GM23248 (cell line): ENCODE results near the gene EPPIN. TPM values are rescaled to one million over a fixed set of nuclear protein-coding genes. Genes with fewer than 3 reads are reported as not detected.

Source experiments
- DNase-seq: peaks from one replicate; pipeline ENCODE4 v3.0.0-alpha.2; 2015
- H2AFZ ChIP-seq: fragments of 200-600 bp; sonication (generic); 2 replicates; pipeline ENCODE4 v1.6.1; 2016; ENCODE audit warnings: antibody characterized with exemption
- H3F3A ChIP-seq: fragments of 200-600 bp; sonication (generic); 2 replicates; pipeline ENCODE4 v1.6.1; 2016; ENCODE audit warnings: mild to moderate bottlenecking, antibody characterized with exemption, mixed run types; ENCODE audit not compliant: insufficient read depth
- H3K27ac ChIP-seq: fragments of 200-600 bp; sonication (generic); 2 replicates; pipeline ENCODE4 v1.5.1; 2016; ENCODE audit warnings: mild to moderate bottlenecking
- H3K27me3 ChIP-seq: fragments of 200-600 bp; sonication (generic); replicated peaks from 2 replicates; pipeline ENCODE4 v1.6.1; 2016; ENCODE audit warnings: mild to moderate bottlenecking; ENCODE audit not compliant: insufficient read depth
- H3K36me3 ChIP-seq: fragments of 200-600 bp; sonication (generic); 2 replicates; pipeline ENCODE4 v1.6.1; 2016; ENCODE audit warnings: low read depth, mild to moderate bottlenecking
- H3K4me1 ChIP-seq: fragments of 200-600 bp; sonication (generic); 2 replicates; pipeline ENCODE4 v1.6.1; 2016; ENCODE audit warnings: mild to moderate bottlenecking; ENCODE audit not compliant: insufficient read depth
- H3K4me2 ChIP-seq: fragments of 200-600 bp; sonication (generic); one replicate; pipeline ENCODE4 v1.6.1; 2016; ENCODE audit warnings: mild to moderate bottlenecking; ENCODE audit not compliant: unreplicated experiment
- H3K4me3 ChIP-seq: fragments of 200-600 bp; sonication (generic); 2 replicates; pipeline ENCODE4 v1.5.1; 2016; ENCODE audit warnings: mild to moderate bottlenecking
- H3K79me2 ChIP-seq: fragments of 200-600 bp; sonication (generic); 2 replicates; pipeline ENCODE4 v1.6.1; 2016; ENCODE audit warnings: mild to moderate bottlenecking; ENCODE audit not compliant: insufficient read depth
- H3K9ac ChIP-seq: fragments of 200-600 bp; sonication (generic); 2 replicates; pipeline ENCODE4 v1.6.1; 2016; ENCODE audit warnings: mild to moderate bottlenecking
- H3K9me2 ChIP-seq: fragments of 200-600 bp; sonication (generic); 2 replicates; pipeline ENCODE4 v1.6.1; 2016; ENCODE audit warnings: mixed run types, mild to moderate bottlenecking, moderate library complexity; ENCODE audit not compliant: insufficient read depth
- H3K9me3 ChIP-seq: fragments of 200-600 bp; sonication (generic); one replicate; pipeline ENCODE4 v1.6.1; 2017; ENCODE audit warnings: low read depth
- H4K20me1 ChIP-seq: fragments of 200-600 bp; sonication (generic); 2 replicates; pipeline ENCODE4 v1.6.0; 2016; ENCODE audit not compliant: insufficient read depth
- EZH2 ChIP-seq: fragments of 200-600 bp; sonication (generic); IDR thresholded peaks from 2 replicates; pipeline ENCODE4 v1.6.1; 2018; ENCODE audit warnings: antibody characterized with exemption, mild to moderate bottlenecking; ENCODE audit not compliant: insufficient read depth, poor library complexity, severe bottlenecking
- EZH2phosphoT487 ChIP-seq: fragments of 200-600 bp; sonication (generic); IDR thresholded peaks from 2 replicates; pipeline ENCODE4 v1.6.1; 2018; ENCODE audit warnings: antibody characterized with exemption, moderate library complexity, mild to moderate bottlenecking, low read depth; ENCODE audit not compliant: insufficient read depth
- WGBS, 2 experiments: methylation state at CpG; one replicate each; pipeline ENCODE4 v1.1.6; 2015 to 2017; ENCODE audit warnings: low lambda C conversion rate in 2 of 2, low coverage in 1 of 2; ENCODE audit errors: missing lambda C conversion rate in 2 of 2; 5-methylcytosine and 5-hydroxymethylcytosine counted together
- in situ Hi-C: fragments of 300-500 bp; cut with MboI; formaldehyde crosslinking; loops from 2 replicates; pipeline ENCODE4 v1.15.0; 2020
- polyA plus RNA-seq: library from polyadenylated mRNA; unstranded; fragments of >200 nt; fragmentation: Nextera tagmentation; extraction: Ambion mirVana; gene quantifications from 2 replicates; pipeline ENCODE4 v1.2.1, GENCODE V29; 2016
- total RNA-seq: library from RNA; depleted of rRNA; stranded (reverse); fragments of >200 nt; shearing (Covaris generic); gene quantifications from 2 replicates; pipeline ENCODE4 v1.2.3, GENCODE V29; 2014; rRNA removed

The EPPIN gene
- total RNA-seq (not detected in 2 replicates), polyA plus RNA-seq (not detected in 2 replicates)

DNA sequence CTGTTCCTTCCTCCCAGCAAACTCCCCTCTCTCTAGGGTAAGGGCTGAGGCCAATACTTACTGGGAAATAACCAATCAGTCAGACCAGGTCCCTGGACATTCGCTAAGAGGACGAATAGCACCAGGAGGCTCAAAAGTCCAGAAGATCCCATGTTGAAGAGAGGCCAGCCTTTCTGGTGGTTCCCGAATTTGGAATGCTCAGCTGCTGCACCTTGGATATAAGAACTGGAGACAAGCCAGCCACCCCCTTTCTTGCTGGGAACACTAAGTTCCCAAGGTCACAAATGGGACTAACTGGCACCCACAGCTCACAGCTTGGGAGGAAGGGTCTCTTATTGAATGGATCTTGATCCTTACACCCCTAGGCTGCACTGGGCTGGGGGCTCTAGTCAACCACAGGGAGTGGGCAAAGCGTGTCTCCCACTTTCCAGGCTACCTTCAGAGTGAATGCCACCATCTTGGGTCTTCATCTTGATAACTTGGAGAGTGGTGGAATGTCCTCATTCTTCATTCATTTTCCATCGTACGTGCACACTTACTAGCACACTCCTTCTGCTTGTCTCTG lies at the start of gene EPPIN:
EPPIN (minus strand) TSS at position 196 of the 565 bp plus-strand sequence; CDS start at position 152, 44 bp downstream.
- no peak within 1 kb of the TSS for H3K4me2 ChIP-seq
- H4K20me1 ChIP-seq = no peaks in the 10 kb centered on the region
- H3K9me3 ChIP-seq = no peaks in the 10 kb centered on the region
- H3K4me3 ChIP-seq = no peak within 1 kb of the TSS
- no peak within 1 kb of the TSS for H3K27ac ChIP-seq
- no peak within 1 kb of the TSS for H2AFZ ChIP-seq
- no peak within 1 kb of the TSS for H3K9ac ChIP-seq
- 61 to 62% methylated on average over 6 of the region's 6 CpGs for WGBS, 2 experiments
- TF ChIP-seq EZH2phosphoT487 (no peak), EZH2 (no peak)
- no peaks in the 10 kb centered on the region for H3K36me3 ChIP-seq
- in situ Hi-C loops = no loop called here
- peaks cover 12% of the 10 kb centered on the region; the same call in 1 of the 2 replicates for H3K27me3 ChIP-seq
- no peaks in the 10 kb centered on the region for H3F3A ChIP-seq
- no peaks in the 10 kb centered on the region for H3K4me1 ChIP-seq
- no peak for DNase-seq
- no peaks in the 10 kb centered on the region for H3K9me2 ChIP-seq
- H3K79me2 ChIP-seq = no peaks in the 10 kb centered on the region

DNA sequence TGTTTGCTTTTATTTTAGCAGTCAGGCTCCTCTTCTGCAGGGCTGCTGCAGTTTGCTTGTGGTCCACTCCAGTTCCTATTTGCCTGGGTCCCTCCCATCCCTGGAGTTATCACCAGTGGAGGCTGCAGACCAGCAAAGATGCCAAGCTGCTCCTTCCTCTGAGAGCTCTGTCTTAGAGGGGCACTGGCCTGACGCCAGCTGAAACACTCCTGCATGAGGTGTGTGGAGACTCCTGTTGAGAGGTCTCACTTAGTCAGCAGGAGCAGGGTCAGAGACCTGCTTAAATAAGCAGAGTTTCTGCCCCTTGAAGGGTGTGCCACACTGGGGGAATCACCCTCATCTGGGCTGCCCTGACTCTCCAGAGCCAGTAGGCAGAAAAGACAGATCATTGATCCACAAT lies 48.0 kb upstream of the EPPIN start:
- no peaks in the 10 kb centered on the region for H3K4me1 ChIP-seq
- in situ Hi-C loops = no loop called here
- H3K4me3 ChIP-seq = no peak overlapping the region
- no peaks in the 10 kb centered on the region for H3K9me3 ChIP-seq
- H3K27me3 ChIP-seq = no peaks in the 10 kb centered on the region; the same call in 1 of the 2 replicates
- no peaks in the 10 kb centered on the region for H3K79me2 ChIP-seq
- TF ChIP-seq EZH2phosphoT487 (no peak), EZH2 (no peak)
- WGBS, 2 experiments = 0% methylated on average over 1 of the region's 1 CpG
- DNase-seq = no peak
- no peak overlapping the region for H3K27ac ChIP-seq
- no peak overlapping the region for H2AFZ ChIP-seq
- no peaks in the 10 kb centered on the region for H3F3A ChIP-seq
- H3K9me2 ChIP-seq = no peaks in the 10 kb centered on the region
- H4K20me1 ChIP-seq = no peaks in the 10 kb centered on the region
- H3K4me2 ChIP-seq = no peak overlapping the region
- no peaks in the 10 kb centered on the region for H3K36me3 ChIP-seq
- no peak overlapping the region for H3K9ac ChIP-seq

DNA sequence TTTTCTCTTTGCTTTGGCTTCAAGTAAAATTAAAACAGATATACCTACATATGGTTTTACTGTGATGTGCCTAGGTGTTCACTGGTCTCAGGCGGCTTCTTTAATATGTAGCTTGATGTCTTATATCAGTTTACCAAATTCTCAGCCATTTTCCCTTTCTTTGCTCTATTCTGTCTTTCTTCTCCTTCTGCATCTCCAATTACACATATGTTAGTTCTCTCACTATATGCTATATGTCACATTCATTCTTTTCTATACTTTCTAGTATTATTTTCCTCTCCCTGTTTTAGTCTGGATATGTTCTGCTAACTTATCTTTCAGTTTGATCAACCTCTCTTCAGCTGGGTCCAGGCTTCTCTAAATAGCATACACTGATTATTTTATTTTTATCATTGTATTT lies 46.3 kb upstream of the EPPIN start:
- no peak overlapping the region for H3K27ac ChIP-seq
- TF ChIP-seq EZH2phosphoT487 (no peak), EZH2 (no peak)
- H4K20me1 ChIP-seq = no peaks in the 10 kb centered on the region
- H3K79me2 ChIP-seq = no peaks in the 10 kb centered on the region
- no peak for DNase-seq
- no peaks in the 10 kb centered on the region for H3F3A ChIP-seq
- H3K36me3 ChIP-seq = no peaks in the 10 kb centered on the region
- H3K9ac ChIP-seq = no peak overlapping the region
- in situ Hi-C loops = no loop called here
- H3K4me2 ChIP-seq = no peak overlapping the region
- no peaks in the 10 kb centered on the region for H3K9me3 ChIP-seq
- H3K9me2 ChIP-seq = no peaks in the 10 kb centered on the region
- 0% methylated on average over 1 of the region's 1 CpG for WGBS, 2 experiments
- no peak overlapping the region for H2AFZ ChIP-seq
- H3K27me3 ChIP-seq = no peaks in the 10 kb centered on the region; the same call in 1 of the 2 replicates
- no peak overlapping the region for H3K4me3 ChIP-seq
- peaks cover 4% of the 10 kb centered on the region; the same call in 1 of the 2 replicates for H3K4me1 ChIP-seq

DNA sequence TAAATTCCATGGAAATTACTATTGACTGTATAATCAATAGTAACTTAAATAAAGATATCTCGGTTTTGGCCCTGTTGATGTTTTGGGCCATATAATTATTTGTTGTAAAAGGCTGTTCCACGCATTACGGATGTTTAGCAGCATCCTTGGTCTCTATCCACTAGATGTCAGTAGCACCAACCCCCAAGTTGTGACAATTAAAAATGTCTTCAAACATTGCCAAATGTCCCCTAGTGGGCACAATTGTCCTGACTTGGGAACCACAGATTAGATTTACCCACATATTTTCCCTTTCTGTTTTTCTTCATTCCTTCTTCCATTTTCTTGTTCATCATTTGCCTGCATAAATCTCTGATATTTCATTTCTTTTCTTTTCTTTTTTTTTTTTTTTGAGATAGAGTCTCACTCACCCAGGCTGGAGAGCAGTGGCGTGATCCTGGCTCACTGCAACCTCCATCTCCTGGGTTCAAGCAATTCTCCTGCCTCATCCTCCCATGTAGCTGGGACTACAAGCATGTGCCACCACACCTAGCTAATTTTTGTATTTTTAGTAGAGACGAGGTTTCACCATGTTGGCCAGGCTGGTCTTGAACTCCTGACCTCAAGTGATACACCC lies 45.5 kb upstream of the EPPIN start:
- Histone ChIP-seq H3F3A (no peaks in the 10 kb centered on the region), H3K9me3 (no peaks in the 10 kb centered on the region), H3K36me3 (no peaks in the 10 kb centered on the region), H3K9ac (no peak overlapping the region), H4K20me1 (no peaks in the 10 kb centered on the region), H3K79me2 (no peaks in the 10 kb centered on the region), H3K4me1 (peaks cover 4% of the 10 kb centered on the region; the same call in 1 of the 2 replicates), H3K9me2 (no peaks in the 10 kb centered on the region), H3K27ac (no peak overlapping the region), H3K27me3 (no peaks in the 10 kb centered on the region; the same call in 1 of the 2 replicates), H3K4me3 (no peak overlapping the region), H3K4me2 (no peak overlapping the region), H2AFZ (no peak overlapping the region)
- WGBS, 2 experiments = 40 to 42% methylated on average over 5 of the region's 5 CpGs
- in situ Hi-C loops = no loop called here
- DNase-seq = peak; percentile 62
- TF ChIP-seq EZH2phosphoT487 (no peak), EZH2 (no peak)
